T-helper 9 cell (primary cell): Measurements from ENCODE around the gene KIF2A.

Experiments used
- DNase-seq: peaks from one replicate; pipeline ENCODE4 v3.0.0-alpha.2; 2020

Gene KIF2A

GRCh38 chr5:62296998-62297397, 9.0 kb upstream of the KIF2A start:
- DNase-seq, result no peak

- DNase-seq, result no peak
Measured at GRCh38 chr5:62298118-62298517, 7.9 kb upstream of the KIF2A start.

GRCh38 chr5:62299101-62299500, 6.9 kb upstream of the KIF2A start:
- no peak for DNase-seq

DNA sequence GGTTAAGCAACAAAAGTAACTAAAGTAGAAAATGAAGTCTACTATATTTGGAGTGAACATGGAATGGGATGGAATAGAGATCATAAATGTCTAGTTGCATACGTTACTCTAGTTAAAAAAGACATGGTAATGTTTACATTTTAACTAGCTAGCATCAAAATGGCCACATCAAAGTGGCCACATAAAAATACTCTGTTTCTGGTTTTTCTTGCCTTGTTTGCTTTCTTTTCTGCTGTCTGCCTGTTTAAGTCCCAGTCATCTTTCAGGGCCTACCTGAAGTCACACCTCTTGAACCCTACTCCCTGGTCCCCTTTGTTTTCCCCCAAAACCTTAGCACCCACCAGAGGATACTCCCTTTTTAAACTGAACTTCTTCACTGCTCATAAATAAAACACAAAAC, 6.4 kb upstream of the KIF2A start:
- no peak for DNase-seq

DNA sequence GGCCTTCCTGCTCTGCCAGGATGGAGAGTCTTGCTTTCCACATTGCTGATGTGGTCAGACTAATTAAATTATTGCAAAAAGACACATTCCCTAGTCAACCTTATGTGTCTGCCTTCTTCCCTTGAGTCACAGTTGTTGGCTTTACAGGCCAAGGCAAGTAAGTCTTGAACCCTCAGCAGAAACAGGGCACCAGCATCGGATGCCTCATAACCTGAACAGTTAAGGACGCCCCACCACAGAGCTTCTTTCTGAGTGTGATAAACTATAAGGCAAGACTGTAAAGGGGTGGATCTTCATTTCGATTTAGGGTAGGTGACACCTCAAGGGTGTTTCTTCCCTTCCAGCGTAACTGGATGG, 670 bp upstream of the KIF2A start:
- DNase-seq, result no peak

DNA sequence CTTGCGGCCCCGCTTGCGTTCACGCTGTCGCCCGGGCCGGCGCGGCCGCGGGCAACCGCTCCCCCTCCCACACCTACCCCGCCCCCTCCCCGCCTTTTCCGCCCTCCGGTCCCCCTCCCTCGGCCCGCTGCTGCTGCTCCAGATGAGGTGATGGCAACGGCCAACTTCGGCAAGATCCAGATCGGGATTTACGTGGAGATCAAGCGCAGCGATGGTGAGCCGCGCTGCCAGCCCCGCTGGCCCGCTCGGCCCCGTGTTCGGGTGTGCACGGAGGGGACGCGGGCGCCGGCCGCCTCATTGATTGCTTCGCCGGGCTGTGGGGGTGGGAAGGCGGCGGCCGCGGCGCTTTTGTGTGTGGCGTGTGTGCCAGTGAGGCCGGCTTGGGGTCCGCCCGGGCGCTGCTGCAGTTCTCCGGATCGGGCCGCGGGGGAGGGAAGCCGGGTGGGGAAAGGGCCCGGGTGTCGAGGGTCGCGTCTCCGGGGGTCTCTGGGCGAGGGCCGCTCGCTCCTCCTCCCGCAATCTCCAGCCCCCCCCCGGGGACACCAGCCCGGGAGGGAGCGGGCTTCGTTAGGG, 403 bp downstream of the KIF2A start:
- DNase-seq, result no peak

- DNase-seq, result peak; percentile 41
Measured at GRCh38 chr5:62306896-62307689, 1.1 kb downstream of the KIF2A start.

DNA sequence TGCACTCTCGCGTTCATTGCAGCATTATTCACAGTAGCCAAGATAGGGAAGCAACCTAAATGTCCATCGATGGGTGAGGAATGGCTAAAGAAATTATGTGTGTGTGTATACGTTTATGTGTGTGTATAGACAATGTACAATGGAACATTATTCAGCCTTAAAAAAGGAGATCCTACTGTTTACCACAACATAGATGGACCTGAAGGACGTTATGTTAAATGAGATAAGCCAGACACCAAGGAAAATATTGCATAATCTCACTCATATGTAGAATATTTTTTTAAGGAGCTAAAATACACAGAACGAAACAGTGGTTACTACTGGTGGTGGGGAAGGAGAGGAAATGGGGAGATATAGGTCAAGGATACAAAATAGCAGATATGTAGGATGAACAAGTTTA, 2.4 kb downstream of the KIF2A start:
- DNase-seq, result no peak

DNA sequence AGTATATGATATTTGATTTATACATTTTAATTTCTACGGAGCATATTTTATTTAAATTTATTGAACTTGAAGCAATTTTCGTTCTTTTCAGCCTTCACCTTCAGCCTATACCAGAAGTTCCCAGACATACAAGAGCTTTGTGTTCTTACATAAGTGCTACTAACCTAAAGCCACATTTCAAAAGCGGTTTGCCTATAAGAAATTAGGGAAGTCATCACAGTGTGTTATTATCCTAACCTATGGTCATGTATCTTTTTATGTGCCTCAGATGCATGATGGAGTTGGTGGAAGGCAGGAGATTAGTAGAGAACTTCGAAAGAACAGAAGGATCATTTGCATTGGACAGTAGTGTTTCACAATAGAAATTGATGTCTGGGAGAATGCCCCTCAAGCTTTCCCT, 3.1 kb downstream of the KIF2A start:
- DNase-seq, result no peak

GRCh38 chr5:62310426-62311143, 4.6 kb downstream of the KIF2A start:
- no peak for DNase-seq

DNA sequence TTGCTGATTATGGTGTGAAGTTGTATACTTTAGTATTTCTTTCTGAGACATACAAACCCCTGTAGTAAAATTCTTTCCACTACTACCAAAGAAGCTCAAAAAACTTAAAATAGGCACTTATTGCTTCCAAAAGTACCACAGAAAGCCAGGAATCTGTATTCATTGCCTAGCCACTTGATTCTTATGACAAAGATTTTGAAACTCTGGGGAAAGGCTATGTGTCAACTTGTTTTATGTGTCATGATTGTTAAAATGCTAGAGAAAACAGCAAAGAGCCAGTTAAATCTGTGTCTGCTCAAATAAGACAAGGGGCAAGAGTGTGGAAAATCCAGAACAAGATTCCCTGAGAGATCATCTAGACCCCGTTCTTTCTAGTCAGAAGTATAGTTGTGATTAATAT, 6.0 kb downstream of the KIF2A start:
- no peak for DNase-seq

GRCh38 chr5:62312674-62313073, 6.7 kb downstream of the KIF2A start:
- DNase-seq, result no peak

GRCh38 chr5:62314213-62314830, 8.3 kb downstream of the KIF2A start:
- no peak for DNase-seq

GRCh38 chr5:62315376-62316175, 9.6 kb downstream of the KIF2A start:
- no peak for DNase-seq

- no peak for DNase-seq
Measured at GRCh38 chr5:62316176-62316502, 10.1 kb downstream of the KIF2A start.

DNA sequence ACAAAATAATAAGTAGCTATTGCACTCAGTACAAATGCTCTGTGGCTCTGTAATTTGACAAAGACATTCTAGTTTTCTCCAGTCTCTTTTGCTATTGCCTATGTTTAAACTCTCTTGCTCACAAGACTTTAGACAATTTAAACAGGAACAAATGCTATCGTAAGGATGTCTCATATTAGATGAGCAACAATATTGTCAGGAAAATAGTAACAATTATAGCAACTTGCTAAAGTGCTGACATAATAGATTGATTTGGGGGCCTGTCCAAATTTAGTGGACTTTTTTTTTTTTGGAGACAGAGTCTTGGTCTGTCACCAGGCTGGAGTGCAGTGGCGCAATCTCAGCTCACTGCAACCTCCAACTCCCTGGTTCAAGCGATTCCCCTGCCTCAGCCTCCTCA, 11.8 kb downstream of the KIF2A start:
- DNase-seq, result no peak

DNA sequence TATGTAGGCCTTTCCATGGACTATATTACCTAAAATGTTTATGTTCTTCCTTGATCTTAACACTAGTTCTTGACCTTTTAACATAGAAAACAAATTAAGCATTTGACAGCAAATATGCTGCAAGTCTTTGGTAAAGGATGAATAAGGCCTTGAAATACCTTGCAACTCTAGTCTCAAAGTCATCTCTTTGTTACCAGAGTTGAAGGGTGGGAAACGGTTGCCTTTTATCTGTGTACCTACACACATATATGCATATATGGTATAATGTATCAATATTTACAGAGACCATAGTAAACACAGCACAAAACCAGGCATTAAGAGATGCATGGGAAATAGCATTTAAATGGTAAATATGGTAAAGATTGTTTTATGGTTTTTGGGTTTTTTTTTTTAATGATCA, 16.5 kb downstream of the KIF2A start:
- no peak for DNase-seq

GRCh38 chr5:62326302-62326701, 20.3 kb downstream of the KIF2A start:
- DNase-seq, result no peak

DNA sequence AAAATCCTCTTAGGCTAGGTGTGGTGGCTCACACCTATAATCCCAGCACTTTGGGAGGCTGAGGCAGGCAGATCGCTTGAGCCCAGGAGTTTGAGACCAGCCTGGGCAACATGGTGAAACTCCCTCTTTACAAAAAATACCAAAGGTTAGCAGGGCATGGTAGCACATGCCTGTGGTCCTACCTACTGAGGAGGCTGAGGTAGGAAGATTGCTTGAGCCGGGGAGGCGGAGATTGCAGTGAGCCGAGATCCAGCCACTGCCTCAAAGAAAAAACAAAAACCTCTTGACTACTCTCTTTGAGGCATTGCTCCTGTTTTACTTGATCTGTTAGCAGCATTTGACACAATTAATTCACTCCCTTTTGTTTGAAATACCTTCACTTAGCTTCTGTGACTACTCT, 20.7 kb downstream of the KIF2A start:
- no peak for DNase-seq

GRCh38 chr5:62327138-62328053, 21.4 kb downstream of the KIF2A start:
- DNase-seq, result no peak

- no peak for DNase-seq
Measured at GRCh38 chr5:62328772-62329491, 22.9 kb downstream of the KIF2A start.
